CD4-positive, alpha-beta T cell treated with Interleukin-12 subunit alpha and Interleukin-12 subunit beta, for 1 hour (primary cell): Measurements from ENCODE around the gene LRRN4CL.

ENCODE experiments used
- DNase-seq: peaks from one replicate; pipeline ENCODE4 v3.0.0-alpha.2; 2020

Gene LRRN4CL

GRCh38 chr11:62645946-62646824 is 43.1 kb downstream of the LRRN4CL start, which contains the start of gene GANAB:
Gene GANAB, minus strand, starts transcription at chr11:62646613. Its CDS starts 14 bp downstream, at chr11:62646599.
- DNase-seq = peak; percentile 99

- no peak for DNase-seq
These were observed 43.7 kb downstream of the LRRN4CL start for GRCh38 chr11:62645671-62645945.

GRCh38 chr11:62644220-62644619 is 45.1 kb downstream of the LRRN4CL start:
- DNase-seq = no peak
